GM18508 (cell line): ENCODE data around the gene SH3RF2.
"Not testable (repeated sequence)": the region's sequence is repeated elsewhere in the genome, so short reads cannot be mapped to it uniquely, and the experiment has no call there.

ENCODE experiments used
- ATAC-seq: cut with Tn5 transposase; IDR thresholded peaks from one replicate; pipeline ENCODE4 v1.9.1; 2021; ENCODE audit warnings: moderate number of reproducible peaks; ENCODE audit not compliant: insufficient read depth, unreplicated experiment

SH3RF2 gene

DNA sequence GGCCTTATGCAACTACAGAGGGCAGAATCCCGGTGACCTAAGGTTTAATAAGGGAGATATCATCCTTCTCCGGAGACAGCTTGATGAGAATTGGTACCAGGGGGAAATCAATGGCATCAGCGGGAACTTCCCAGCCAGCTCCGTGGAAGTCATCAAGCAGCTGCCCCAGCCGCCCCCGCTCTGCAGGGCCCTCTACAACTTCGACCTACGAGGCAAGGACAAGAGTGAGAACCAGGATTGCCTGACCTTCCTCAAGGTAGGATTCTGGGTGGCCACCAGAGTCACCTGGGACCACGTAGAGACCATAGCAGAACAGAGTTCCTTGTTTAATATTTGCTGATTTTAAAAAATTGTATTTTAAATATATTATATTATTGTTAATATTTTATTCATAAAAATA lies 63.7 kb downstream of the SH3RF2 start:
- no peak for ATAC-seq

DNA sequence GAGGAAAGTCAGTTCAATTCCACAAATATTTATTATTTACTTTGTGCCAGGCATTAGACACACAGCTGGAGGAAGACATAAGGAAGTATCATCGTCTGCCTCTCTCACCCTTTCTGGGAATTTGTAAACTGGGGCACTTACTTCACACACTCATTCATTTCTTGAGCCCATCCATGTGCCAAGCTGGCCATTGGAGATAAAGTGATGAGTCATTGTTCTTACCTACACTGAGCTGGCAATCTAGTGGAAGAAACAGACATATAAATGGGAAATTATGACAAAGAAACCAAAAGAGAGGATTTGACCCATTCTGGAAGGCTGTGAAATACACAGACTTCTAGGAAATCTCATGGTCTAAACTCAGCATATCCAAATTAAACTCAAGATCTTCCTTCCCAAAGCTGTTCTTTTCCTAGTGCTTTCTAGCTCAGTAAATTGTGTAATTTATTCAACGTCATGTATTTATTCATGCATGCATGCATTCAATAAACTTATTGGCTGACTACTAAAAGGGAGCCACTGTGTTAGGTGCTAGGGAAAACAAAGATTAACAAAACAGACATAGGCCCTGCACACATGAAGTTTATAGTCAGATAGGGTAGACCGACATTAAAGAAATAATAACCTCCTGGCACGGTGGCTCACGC lies 65.3 kb downstream of the SH3RF2 start:
- no peak for ATAC-seq

DNA sequence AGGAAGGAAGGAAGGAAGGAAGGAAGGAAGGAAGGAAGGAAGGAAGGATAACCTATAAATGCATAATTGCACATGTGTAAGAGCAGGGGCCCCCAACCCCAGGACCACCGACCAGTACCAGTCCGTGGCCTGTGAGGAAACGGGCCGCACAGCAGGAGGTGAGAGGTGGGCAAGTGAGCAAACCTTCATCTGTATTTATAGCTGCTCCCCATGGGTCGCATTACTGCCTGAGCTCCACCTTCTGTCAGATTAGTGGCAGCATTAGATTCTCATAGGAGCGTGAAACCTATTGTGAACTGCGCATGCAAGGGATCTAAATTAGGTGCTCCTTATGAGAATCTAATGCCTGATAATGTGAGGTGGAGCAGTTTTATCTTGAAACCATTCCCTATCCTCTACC lies 66.1 kb downstream of the SH3RF2 start:
- ATAC-seq, result no peak

- no peak for ATAC-seq
Measured at GRCh38 chr5:146003852-146004251, 67.5 kb downstream of the SH3RF2 start.

GRCh38 chr5:146005264-146005663 lies 68.9 kb downstream of the SH3RF2 start:
- no peak for ATAC-seq

GRCh38 chr5:146005723-146006122 lies 69.3 kb downstream of the SH3RF2 start:
- no peak for ATAC-seq

DNA sequence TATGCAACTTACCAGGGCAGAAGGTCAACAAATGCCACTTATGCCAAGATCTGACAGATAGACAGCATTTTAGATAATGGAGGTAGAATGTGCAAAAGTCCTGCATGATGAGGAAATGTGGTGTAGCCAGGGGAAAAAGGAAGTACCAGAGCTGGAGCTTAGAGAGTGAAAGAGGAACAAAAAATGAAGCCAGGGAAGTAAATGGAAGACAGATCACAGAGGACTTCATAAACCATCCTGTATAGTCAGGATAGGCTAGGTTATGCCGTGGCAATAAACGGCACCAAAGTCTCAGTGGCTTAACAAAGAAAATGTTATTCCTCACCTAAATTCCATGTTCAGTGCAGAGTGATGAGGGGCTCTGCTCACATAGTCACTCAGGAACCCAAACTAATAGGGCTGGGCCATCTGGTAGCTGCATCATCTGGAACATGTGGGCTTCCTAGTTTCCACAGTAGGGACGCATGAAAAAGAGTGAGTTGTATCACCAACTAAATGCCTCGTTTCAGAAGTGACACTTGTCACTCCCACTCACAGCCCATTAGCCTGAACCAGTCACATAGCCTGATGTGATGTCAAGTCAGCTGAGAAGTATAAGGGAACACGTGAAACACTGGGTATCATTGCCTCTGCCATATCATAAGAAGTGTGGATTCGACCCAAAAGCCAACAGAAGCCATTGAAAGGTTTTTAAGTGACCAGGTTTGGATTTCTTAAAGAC lies 70.3 kb downstream of the SH3RF2 start:
- ATAC-seq, result no peak

DNA sequence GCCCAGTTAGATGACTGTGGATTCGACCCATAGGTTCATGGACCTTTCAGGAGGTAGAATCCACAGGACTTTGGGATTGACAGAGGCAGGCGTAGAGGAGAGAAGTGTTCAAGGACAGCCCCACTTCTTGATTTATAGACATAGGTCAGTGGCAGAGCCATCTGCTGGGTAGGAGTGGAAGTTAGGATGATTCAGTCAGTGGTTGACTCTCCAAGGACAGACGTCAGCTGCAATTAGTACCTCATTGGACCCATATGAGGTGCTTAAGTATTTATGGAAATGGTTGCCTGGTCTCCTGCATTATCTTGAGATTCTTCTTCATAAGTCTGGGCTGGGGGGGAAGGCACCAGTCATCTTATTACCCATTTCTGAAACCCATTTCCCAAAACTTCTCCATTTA lies 70.9 kb downstream of the SH3RF2 start:
- no peak for ATAC-seq

GRCh38 chr5:146007989-146008388 lies 71.6 kb downstream of the SH3RF2 start:
- no peak for ATAC-seq

- no peak for ATAC-seq
Measured at GRCh38 chr5:146009020-146009419, 72.6 kb downstream of the SH3RF2 start.

GRCh38 chr5:146010447-146010846 lies 74.1 kb downstream of the SH3RF2 start:
- not testable (repeated sequence) for ATAC-seq

- ATAC-seq, result no peak
Measured at GRCh38 chr5:146013761-146014160, 77.4 kb downstream of the SH3RF2 start.

- ATAC-seq, result no peak
Measured at GRCh38 chr5:146015001-146015400, 78.6 kb downstream of the SH3RF2 start.

- ATAC-seq, result no peak
Measured at GRCh38 chr5:146016764-146017484, 80.5 kb downstream of the SH3RF2 start.

DNA sequence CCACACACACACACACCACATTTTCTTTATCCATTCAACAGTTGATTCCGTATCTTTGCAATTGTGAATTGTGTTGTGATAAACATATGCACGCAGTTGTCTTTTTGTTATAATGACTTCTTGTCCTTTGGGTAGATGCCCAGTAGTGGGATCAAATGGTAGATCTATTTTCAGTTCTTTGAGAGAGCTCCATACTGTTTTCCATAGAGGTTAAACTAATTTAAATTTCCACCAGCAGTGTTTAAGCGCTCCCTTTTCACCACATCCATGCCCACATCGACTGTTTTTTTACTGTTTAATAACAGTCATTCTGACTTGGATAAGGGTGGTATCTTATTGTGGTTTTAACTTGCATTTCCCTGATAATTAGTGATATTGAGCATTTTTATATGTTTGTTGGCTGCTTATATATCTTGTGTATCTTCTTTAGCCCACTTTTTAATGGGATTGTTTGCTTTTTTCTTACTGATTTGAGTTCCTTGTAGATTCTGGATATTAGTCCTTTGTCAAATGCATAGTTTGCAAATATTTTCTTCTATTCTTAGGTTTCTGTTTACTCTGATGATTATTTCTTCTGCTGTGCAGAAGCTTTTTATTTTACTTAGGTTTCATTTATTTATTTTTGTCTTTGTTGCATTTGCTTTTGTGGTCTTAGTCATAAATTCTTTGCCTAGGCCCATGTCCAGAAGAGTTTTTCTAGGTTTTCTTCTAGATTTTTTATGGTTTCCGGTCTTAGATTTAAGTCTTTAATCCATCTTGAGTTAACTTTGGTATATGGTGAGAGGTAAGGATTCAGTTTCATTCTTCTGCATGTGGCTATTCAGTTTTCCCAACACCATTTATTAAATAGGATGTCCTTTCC lies 82.4 kb downstream of the SH3RF2 start:
- ATAC-seq, result no peak

DNA sequence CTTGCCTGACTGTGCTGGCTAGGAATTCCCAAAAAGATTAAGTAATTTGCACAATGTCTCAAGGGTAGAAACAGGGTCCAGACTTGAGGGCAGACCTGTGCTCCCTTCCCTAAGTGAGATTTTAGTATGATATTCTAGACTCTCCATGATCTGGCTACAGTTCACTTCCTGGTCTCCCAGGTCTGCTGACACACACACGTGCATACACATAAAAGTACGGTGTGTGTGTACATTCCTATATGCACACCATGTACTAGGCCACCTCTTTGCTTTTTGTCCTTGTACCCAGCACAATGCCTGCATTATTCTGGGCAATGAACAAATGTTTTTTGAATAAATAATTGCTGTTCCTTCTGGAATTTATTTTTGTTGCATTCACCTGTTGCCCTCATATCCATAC lies 83.7 kb downstream of the SH3RF2 start:
- no peak for ATAC-seq

GRCh38 chr5:146024034-146024433 lies 87.7 kb downstream of the SH3RF2 start:
- no peak for ATAC-seq

DNA sequence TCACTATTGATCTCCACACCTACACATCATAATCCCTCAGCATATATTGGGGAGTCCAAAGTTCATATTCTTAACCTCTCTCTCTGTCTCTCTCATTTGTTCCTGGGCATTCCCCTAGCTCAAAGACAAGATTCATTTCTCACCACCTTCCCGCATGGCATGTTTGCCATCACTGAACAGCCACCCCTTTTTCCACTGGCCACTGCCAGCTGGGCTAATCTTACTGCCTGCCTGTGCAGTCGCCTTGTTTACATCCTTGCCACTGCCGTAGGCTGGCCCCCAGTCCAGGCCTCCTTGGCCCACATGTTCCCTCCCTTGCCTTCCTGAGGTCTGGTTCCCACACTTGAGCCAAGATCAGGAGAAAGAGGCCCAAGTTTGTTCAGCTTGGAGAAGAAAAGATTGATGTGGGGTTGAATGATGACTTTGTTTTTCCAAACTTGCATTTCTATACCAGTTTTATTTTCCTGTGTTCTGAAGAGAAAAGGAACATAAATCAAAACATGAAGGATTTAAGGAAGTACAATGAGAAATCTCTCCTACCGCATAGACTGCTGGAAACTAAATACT lies 88.8 kb downstream of the SH3RF2 start:
- ATAC-seq, result no peak

- no peak for ATAC-seq
Measured at GRCh38 chr5:146025681-146026080, 89.3 kb downstream of the SH3RF2 start.

- ATAC-seq, result no peak
Measured at GRCh38 chr5:146026307-146027010, 90.1 kb downstream of the SH3RF2 start.
